Motor neuron (in vitro differentiated cells): ENCODE measurements around the gene FAM83G. TPM values are rescaled to one million over a fixed set of nuclear protein-coding genes. Genes with fewer than 3 reads are reported as not detected.

Experiments
- ATAC-seq, 8 experiments: fragments of 200-7000 bp; cut with Tn5 transposase; replicated peaks in 6 of 8; 2 replicates each; pipeline ENCODE4 v1.8.0; 2021; ENCODE audit warnings: mild to moderate bottlenecking in 8 of 8, moderate library complexity in 8 of 8
- H3K27ac ChIP-seq, 2 donors: fragments of 250-450 bp; sonication (Bioruptor Pico); 2 replicates each; pipeline ENCODE4 v1.9.0; 2021; ENCODE audit warnings: antibody characterized with exemption in 2 of 2, mild to moderate bottlenecking in 2 of 2, moderate library complexity in 1 of 2
- H3K4me1 ChIP-seq, 2 donors: fragments of 250-450 bp; sonication (Bioruptor Pico); replicated peaks in 1 of 2; 2 replicates each; pipeline ENCODE4 v1.6.1; 2021; ENCODE audit warnings: antibody characterized with exemption in 2 of 2, mild to moderate bottlenecking in 2 of 2, moderate library complexity in 1 of 2
- H3K4me3 ChIP-seq, 5 donors: fragments of 250-450 bp; sonication (Bioruptor Pico); 2 replicates each; pipeline ENCODE4 v1.9.0; 2021; ENCODE audit warnings: antibody characterized with exemption in 5 of 5, mild to moderate bottlenecking in 5 of 5, moderate library complexity in 4 of 5
- WGBS, 10 experiments: fragments of 450-650 bp; shearing (Covaris generic); methylation state at CpG; one replicate each; pipeline ENCODE4 v1.0.0; 2022; 5-methylcytosine and 5-hydroxymethylcytosine counted together
- in situ Hi-C, 9 experiments: fragments of 400-800 bp; cut with MboI; loops; one replicate each; pipeline ENCODE4 v1.15.0; 2021; ENCODE audit warnings: low sequenced_read_pairs in 9 of 9, low pct_unique_long_range_greater_than_20kb in 2 of 9; ENCODE audit not compliant: unreplicated experiment in 9 of 9
- total RNA-seq, 8 experiments: library from RNA; unstranded; fragments of 300-600 nt; gene quantifications; 2 replicates each; pipeline versions ENCODE4 v1.2.3 to v1.2.4, GENCODE V29; 2022

FAM83G gene
- total RNA-seq, 8 experiments from 2014 or later, result 0.37 to 5.9 (median 2.0) TPM

DNA sequence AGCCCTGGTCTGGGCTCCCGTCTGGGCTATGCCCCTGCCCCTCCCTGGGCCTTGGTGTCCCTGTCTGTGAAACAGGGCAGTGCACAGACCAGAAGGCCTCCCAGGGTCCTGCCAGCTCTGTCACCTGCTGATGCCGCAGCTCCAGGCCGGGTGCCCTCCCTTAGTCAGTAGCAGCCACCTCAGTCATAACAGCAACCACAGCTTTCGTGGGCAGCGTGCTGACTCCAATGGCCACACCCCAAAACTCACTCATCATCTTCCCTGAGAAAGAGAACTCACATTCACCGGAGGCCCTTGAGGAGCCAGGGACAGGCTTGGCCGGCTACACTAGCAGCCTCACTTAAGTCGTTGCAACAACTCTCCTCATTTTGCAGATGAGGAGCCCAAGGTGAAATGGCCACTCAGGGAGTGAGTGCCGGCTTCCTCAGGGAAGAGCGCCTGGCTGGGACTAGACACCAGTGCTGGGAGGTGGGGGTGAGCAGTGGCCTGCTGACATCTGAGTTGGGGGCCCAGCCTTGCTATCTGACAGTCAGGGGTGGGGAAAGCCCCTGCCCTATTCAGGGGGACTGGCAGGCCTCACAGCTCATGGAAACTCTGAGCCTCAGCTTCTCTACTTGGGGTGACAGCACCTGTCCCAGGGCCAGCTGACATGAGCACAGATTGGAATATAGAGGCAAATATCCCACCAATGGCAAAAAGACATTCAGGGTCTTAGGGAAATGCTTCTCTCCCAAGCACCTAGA lies 30.0 kb downstream of the FAM83G start:
- H3K27ac ChIP-seq, result no peak overlapping the region
- H3K4me3 ChIP-seq, result no peak overlapping the region
- WGBS, 10 experiments, result 50 to 100% (median 86%) methylated on average over 1 to 2 of the region's 10 CpGs; no CpG with 5 or more reads in 5 of the 10 experiments
- no peak for ATAC-seq
- in situ Hi-C loops, result no loop called here
- no peaks in the 10 kb centered on the region for H3K4me1 ChIP-seq

DNA sequence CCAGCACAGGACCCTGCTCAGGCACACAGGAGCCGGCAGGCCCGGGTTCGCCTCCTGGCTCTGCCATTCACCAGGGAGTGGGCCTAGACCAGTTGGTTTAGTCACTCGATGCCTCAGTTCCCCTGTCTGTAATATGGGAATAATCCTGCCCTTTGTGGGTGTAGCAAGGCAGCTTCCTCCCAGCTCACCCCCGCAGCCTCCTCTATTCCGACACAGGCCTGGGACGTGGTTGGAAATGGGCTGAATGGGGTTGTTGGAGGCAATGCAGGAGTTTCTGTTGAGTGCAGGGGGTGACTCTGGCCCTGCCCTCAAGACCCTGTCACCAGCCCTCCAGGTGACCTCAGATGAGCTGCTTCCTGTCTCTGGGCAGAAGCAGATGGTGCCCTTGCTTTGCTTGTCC lies 32.8 kb downstream of the FAM83G start:
- ATAC-seq, result no peak
- peaks cover 3 to 12% of the 10 kb centered on the region in 2 donors for H3K4me1 ChIP-seq
- H3K4me3 ChIP-seq, result no peak overlapping the region
- no peak overlapping the region for H3K27ac ChIP-seq
- in situ Hi-C loops, result no loop called here
- WGBS, 10 experiments, result 100% methylated on average over 4 of the region's 7 CpGs; no CpG with 5 or more reads in 9 of the 10 experiments

DNA sequence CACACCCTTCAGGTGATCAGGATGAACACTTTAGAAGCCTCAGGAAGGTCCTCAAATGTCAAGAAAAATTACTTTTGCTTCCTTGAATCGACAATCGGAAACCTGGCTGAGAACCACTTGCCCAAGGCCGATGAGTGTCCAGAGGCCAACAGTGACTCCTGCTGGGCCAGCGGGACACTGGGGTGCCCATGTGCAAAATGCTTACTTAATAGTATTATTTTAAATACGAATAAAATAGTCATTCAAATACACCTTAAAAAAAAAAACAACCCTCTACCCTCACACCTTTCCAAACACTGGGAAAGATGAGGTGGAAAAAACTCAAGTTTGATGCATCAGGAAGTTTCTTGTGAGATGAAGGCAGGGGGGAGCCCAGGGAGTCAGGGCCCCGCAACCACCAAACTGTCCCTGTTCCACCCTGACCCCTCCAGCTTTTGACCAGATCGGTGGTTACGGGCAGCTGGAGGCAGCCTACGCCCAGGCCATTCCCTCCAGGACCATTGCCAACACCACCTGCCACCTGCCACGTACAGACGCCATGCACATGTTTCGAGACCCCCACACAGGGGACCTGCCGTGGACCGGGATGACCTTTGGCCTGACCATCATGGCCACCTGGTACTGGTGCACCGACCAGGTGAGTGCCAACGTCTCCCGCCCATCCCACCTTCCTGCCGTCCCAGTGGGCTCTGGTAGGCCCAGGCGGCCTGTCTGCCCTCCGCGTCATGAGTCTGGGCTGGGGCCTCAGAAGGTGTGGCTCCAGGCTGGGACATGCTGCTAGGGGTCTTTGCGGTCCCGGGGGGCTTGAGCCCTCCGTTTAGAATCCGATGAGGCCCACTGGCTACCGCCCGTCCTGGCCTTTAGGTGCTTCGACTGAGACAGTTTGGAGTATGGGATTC lies 33.7 kb downstream of the FAM83G start:
- in situ Hi-C loops, result no loop called here
- WGBS, 10 experiments, result 80 to 100% (median 94%) methylated on average over 1 to 10 of the region's 28 CpGs; no CpG with 5 or more reads in 4 of the 10 experiments
- ATAC-seq, result no peak
- Histone ChIP-seq H3K27ac (no peak overlapping the region), H3K4me1 (peaks cover 3 to 12% of the 10 kb centered on the region in 2 donors), H3K4me3 (no peak overlapping the region)

DNA sequence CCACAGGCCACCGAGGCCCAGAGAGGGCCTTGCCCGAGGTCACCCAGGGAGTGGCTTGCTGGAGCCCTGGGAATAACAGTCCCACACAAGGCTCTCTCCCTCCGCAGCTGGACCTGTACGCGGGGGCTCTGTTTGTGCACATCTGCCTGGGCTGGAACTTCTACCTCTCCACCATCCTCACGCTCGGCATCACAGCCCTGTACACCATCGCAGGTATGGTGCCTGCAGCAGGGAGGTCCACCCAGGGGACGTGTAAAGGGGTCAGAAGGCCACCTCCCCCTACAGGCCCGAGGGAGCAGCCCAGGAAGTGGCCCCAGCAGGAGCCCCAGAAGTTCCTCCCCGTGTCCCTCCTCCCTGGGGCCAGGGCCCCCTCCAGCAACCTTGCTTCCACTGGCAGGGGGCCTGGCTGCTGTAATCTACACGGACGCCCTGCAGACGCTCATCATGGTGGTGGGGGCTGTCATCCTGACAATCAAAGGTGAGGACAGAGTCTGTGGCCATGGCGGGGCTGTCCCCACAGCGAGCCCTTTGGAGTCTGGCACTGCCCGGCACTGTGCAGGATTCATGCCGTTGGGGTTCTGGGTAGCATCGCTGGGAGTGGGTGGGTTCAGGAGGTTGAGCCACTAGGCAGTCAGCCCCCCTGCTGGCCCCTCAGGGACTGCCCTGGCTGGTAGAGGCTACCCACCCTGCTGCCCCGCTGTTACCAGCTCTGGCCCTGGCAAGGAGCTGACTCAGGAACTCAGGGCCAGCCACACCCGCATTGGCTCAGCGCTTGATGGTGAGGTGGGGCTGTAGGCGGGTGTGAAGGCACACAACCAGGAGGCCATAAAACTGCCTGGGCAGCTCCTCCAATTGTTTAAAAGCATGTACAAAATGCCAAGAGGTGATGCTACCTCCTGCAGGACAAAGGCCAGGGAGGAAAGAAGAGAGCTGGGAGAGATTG lies 35.3 kb downstream of the FAM83G start:
- peak in 7 of 8 experiments; percentile 11 to 94 (median 20) for ATAC-seq
- Histone ChIP-seq H3K4me1 (peaks cover 3 to 12% of the 10 kb centered on the region in 2 donors), H3K4me3 (no peak overlapping the region), H3K27ac (no peak overlapping the region)
- 10 to 88% (median 54%) methylated on average over 2 to 8 of the region's 23 CpGs; no CpG with 5 or more reads in 6 of the 10 experiments for WGBS, 10 experiments
- in situ Hi-C loops, result no loop called here

DNA sequence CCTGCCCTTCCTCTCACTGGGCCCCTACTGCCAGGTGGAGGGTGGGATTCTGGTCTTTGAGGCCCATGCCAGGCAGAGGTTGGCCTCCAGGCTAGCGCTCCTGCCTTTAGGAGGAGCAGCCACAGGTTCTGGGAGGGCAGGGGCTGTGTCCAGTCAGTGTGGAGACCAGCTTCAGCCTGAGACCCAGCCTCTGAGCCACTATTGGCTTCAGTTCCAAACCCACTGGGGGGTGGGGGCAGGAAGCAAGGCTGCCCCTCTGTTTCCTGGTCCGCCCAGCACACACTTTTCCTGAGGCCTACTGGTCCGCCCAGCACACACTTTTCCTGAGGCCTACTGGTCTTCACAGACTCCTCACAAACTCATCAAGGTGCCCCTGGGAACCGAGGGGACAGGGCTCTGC lies 36.2 kb downstream of the FAM83G start:
- Histone ChIP-seq H3K4me1 (peaks cover 3 to 12% of the 10 kb centered on the region in 2 donors), H3K4me3 (no peak overlapping the region), H3K27ac (no peak overlapping the region)
- 85 to 100% methylated on average over 1 to 4 of the region's 4 CpGs; no CpG with 5 or more reads in 8 of the 10 experiments for WGBS, 10 experiments
- ATAC-seq, result no peak
- in situ Hi-C loops, result no loop called here

DNA sequence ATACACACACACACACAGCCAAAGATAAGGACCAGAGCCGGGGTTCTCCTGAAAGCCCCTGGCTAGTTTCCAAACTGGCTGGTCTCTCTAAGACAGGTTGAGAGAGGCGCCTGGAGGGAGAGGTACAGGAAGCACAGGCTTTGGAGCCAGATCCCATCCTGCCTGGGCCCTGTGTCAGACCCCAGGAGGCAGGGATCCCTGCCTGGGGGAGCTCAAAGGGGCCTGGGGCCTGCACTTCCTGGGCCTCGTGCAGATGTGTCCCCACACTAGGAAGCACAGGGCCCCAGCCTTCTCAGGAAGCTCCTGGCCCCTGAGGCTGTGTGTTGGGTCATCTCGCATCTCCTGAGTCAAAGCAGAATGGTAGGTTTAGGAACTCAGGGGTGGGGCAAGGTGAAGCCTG lies 36.6 kb downstream of the FAM83G start:
- peak in 1 of 8 experiments; percentile 25 for ATAC-seq
- Histone ChIP-seq H3K4me1 (peaks cover 3 to 12% of the 10 kb centered on the region in 2 donors), H3K27ac (no peak overlapping the region), H3K4me3 (no peak overlapping the region)
- in situ Hi-C loops, result no loop called here
- WGBS, 10 experiments, result 58% methylated on average over 3 of the region's 4 CpGs; no CpG with 5 or more reads in 9 of the 10 experiments

DNA sequence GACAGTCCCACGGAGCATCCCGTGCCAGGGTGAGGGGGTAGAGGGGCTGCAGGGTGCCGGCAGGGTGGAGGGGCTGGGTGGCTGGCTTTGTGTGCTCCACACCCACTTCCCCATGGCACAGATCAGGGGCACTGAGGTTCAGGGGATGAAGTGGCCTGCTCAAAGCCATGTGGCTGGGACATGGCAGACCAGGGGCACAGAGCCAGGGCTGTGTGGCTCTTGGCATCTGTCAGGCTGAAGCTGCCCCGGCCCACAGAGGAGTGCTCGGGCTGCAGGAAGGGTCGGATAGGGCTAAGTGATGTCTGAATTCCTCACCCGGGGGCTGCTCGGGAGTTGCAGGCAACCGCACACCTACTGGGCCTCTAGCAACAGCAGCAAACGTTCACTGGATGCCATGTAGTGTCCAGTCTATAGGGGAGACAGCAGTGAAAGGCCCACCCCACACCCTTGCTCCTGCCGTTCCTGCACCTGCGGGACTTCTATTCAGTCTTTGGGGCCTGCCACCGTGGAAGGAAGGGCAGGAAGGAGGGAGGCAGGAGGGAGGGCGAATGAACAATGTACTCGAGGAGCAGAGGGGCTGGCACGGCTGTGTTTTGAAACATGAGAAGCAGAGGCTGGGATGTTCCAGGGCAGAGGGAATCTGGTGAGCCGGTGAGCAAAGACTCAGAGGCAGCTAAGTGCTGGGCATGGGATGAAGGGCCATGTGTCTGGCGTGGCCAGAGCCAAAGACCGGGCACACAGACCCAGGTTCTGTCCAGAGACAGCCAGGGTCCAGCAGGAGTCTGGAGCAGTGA lies 37.5 kb downstream of the FAM83G start:
- in situ Hi-C loops, result no loop called here
- ATAC-seq, result peak in 6 of 8 experiments; percentile 18 to 76 (median 51)
- no peak overlapping the region for H3K27ac ChIP-seq
- H3K4me3 ChIP-seq, result no peak overlapping the region
- 0 to 100% (median 89%) methylated on average over 1 to 3 of the region's 19 CpGs; no CpG with 5 or more reads in 5 of the 10 experiments for WGBS, 10 experiments
- H3K4me1 ChIP-seq, result peaks cover 4 to 14% of the 10 kb centered on the region in 2 donors

DNA sequence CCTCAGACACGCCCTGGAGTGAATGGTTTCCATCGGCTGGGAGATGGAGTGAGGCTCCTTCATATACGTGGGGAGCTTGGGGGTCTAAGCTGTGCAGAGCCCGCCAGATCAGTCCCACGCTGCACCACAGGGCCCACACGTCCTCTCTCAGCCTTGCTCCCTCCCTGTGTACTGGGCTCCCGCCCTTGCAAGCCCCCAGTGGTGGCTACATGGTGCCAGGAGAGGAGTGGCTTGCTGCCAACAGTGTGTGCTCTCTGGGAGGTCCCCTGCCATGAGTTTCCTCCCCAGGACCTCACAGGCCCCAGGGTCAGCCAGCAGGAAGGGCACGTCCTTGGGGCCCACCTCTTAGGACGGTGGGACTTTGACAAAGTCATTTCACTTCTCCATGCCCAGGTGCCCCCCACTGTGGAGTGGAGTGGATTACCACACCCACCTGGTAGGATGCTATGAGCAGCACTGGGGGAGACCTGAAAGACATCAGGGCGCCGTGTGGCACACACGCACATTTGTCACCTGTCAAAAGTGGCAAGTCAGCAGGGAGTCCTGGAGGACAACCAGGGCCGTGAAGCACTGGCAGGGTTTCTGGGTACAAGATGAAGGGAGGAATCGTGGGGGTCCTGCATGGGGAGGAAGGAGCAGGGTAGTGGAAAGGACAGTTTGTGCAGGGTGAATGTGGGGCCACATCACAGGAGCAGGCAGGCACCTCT lies 38.9 kb downstream of the FAM83G start:
- in situ Hi-C loops, result no loop called here
- peaks cover 16 to 26% of the 10 kb centered on the region in 2 donors for H3K4me1 ChIP-seq
- ATAC-seq, result no peak
- no peak overlapping the region for H3K27ac ChIP-seq
- 60 to 100% (median 86%) methylated on average over 1 to 7 of the region's 14 CpGs; no CpG with 5 or more reads in 5 of the 10 experiments for WGBS, 10 experiments
- no peak overlapping the region for H3K4me3 ChIP-seq

DNA sequence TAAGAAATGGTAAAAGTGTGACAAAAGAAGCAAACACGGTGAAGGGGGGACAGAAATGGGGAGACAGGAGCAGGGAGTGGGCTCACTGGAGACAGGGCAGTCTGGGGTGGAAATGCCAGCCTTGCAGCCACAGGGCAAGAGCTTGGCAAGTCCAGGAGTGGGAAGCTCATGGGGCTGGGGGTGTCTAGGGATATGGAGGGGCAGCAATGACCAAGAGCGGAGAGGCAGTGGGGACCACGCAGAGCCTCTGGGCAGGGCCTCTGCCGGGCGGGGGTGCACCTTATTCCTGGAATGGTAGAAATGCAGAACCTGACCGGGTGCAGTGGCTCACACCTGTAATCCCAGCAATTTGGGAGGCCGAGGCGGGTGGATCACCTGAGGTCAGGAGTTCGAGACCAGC lies 40.0 kb downstream of the FAM83G start:
- Histone ChIP-seq H3K27ac (no peak overlapping the region), H3K4me1 (peaks cover 16 to 26% of the 10 kb centered on the region in 2 donors), H3K4me3 (no peak overlapping the region)
- no peak for ATAC-seq
- in situ Hi-C loops, result no loop called here
- WGBS, 10 experiments, result 80 to 100% (median 94%) methylated on average over 1 to 4 of the region's 9 CpGs; no CpG with 5 or more reads in 6 of the 10 experiments

DNA sequence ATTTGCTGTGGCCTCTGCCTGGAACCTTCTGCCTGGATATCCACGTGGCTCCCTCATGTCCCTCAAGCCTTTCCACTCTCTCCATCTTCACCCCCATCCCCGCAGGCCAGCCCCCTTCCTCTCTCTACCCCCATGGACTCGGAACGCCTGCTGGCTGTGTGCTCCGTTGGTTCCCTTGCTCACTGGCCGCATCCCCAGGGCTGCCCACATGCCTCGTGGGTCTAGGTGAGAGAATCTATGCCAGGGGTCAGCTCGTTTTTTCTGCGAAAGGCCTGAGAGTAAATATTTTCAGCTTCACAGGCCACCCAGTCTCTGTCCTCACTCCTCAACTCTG lies 40.6 kb downstream of the FAM83G start:
- in situ Hi-C loops, result no loop called here
- H3K4me1 ChIP-seq, result peaks cover 13 to 21% of the 10 kb centered on the region in 2 donors
- no CpG with 5 or more reads among the region's 9 CpGs for WGBS, 10 experiments
- ATAC-seq, result no peak
- no peak overlapping the region for H3K4me3 ChIP-seq
- H3K27ac ChIP-seq, result no peak overlapping the region

DNA sequence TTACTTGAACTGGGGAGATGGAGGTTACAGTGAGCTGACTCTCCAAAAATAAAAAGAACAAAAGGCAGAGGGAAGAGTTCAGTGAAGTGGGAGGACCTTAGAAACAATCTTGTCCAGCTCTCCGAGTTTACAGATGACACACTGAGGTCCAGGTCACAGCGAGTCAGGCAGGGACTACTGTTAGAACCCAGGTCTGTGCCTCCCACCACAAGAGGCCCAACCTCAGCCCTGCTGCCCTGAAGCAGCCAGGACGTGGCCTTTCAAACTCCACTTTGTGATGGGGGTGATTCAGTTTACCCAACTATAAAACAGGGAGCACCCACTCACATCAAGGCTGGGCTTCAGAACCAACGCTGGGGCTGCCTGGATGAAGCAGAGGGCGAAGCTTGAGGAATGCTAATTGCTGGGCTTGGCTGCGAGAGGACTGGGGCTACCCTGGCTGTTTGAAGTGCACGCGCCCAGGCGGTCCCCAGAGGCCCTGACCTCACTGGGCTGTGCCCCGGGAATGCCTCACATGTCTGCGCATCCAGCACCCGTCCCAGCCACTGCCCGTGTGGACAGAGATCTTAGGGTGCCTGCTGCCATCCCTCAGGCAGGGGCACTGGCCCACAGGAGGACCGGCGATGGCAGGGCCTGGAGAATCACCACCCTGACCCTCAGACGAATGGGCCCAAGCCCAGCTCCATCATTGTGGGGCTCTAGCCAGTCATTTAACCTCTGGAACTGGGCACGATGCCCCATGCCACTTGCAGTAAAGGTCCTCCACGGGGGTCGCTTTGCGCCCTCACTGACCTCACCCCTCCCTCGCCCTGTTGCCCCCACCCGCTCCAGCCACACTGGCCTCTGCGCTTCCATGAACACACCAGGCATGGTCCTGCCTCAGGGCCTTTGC lies 41.2 kb downstream of the FAM83G start:
- in situ Hi-C loops, result no loop called here
- Histone ChIP-seq H3K27ac (no peak overlapping the region), H3K4me1 (peaks cover 13 to 20% of the 10 kb centered on the region in 2 donors), H3K4me3 (no peak overlapping the region)
- WGBS, 10 experiments, result 0 to 100% (median 61%) methylated on average over 1 to 4 of the region's 23 CpGs; no CpG with 5 or more reads in 3 of the 10 experiments
- ATAC-seq, result peak in 2 of 8 experiments; percentile 83 to 90
